NCI-H748 (cell line): ENCODE measurements around the gene RASA2.
"Not testable (repeated sequence)": the region's sequence is repeated elsewhere in the genome, so short reads cannot be mapped to it uniquely, and the experiment has no call there.

Source experiments
- DNase-seq: peaks from one replicate; lab custom pipeline; 2025; ENCODE audit not compliant: unreplicated experiment; lab: John Stamatoyannopoulos, UW

RASA2 gene

GRCh38 chr3:141575879-141576743 lies 89.3 kb downstream of the RASA2 start:
- DNase-seq, result peak; percentile 5

- no peak for DNase-seq
Observed at GRCh38 chr3:141576744-141577052, 89.9 kb downstream of the RASA2 start.

GRCh38 chr3:141578202-141578973 lies 91.6 kb downstream of the RASA2 start:
- no peak for DNase-seq

GRCh38 chr3:141594357-141594756 lies 107.5 kb downstream of the RASA2 start:
- DNase-seq, result no peak

- no peak for DNase-seq
Observed at GRCh38 chr3:141597931-141598330, 111.1 kb downstream of the RASA2 start.

- no peak for DNase-seq
Observed at GRCh38 chr3:141600331-141600730, 113.5 kb downstream of the RASA2 start.

GRCh38 chr3:141602706-141603105 lies 115.9 kb downstream of the RASA2 start:
- DNase-seq, result no peak

- no peak for DNase-seq
Observed at GRCh38 chr3:141603473-141604035, 116.7 kb downstream of the RASA2 start.

- no peak for DNase-seq
Observed at GRCh38 chr3:141605883-141606282, 119.1 kb downstream of the RASA2 start.

- DNase-seq, result no peak
Observed at GRCh38 chr3:141608438-141608837, 121.6 kb downstream of the RASA2 start.

GRCh38 chr3:141610939-141611338 lies 124.1 kb downstream of the RASA2 start:
- DNase-seq, result no peak

- DNase-seq, result no peak
Observed at GRCh38 chr3:141618103-141618910, 131.5 kb downstream of the RASA2 start.

GRCh38 chr3:141618938-141619337 lies 132.1 kb downstream of the RASA2 start:
- DNase-seq, result no peak

- DNase-seq, result no peak
Observed at GRCh38 chr3:141619450-141619849, 132.6 kb downstream of the RASA2 start.

GRCh38 chr3:141623691-141624090 lies 136.9 kb downstream of the RASA2 start:
- DNase-seq, result no peak

- DNase-seq, result no peak
Observed at GRCh38 chr3:141625506-141625905, 138.7 kb downstream of the RASA2 start.

- not testable (repeated sequence) for DNase-seq
Observed at GRCh38 chr3:141628334-141628733, 141.5 kb downstream of the RASA2 start.

- not testable (repeated sequence) for DNase-seq
Observed at GRCh38 chr3:141628868-141629441, 142.1 kb downstream of the RASA2 start.

- no peak for DNase-seq
Observed at GRCh38 chr3:141629976-141630375, 143.1 kb downstream of the RASA2 start.

GRCh38 chr3:141632779-141633374 lies 146.1 kb downstream of the RASA2 start:
- DNase-seq, result no peak
